Liver (tissue), 3 donors: ENCODE results near the gene SLC25A33.

Experiments used
- FOXA1 ChIP-seq: IDR thresholded peaks from 2 replicates; pipeline ENCODE4 v1.6.1; 2016; ENCODE audit warnings: antibody characterized with exemption
- SP1 ChIP-seq: IDR thresholded peaks from 2 replicates; pipeline ENCODE4 v1.6.1; 2018; ENCODE audit warnings: antibody characterized with exemption, mild to moderate bottlenecking
- TF ChIP-seq, protein P1 (sequence below): fragments of 150-350 bp; IDR thresholded peaks from 2 replicates; pipeline ENCODE4 v1.5.1; 2017; ENCODE audit warnings: improper control_type of control experiment, low read depth, low read length; ENCODE audit not compliant: missing input control
- TF ChIP-seq, protein P2 (sequence below): IDR thresholded peaks from 2 replicates; pipeline ENCODE4 v1.6.1; 2016; ENCODE audit warnings: antibody characterized with exemption, mild to moderate bottlenecking
- donor health status: healthy.
- donor health status: healthy.

DNA sequence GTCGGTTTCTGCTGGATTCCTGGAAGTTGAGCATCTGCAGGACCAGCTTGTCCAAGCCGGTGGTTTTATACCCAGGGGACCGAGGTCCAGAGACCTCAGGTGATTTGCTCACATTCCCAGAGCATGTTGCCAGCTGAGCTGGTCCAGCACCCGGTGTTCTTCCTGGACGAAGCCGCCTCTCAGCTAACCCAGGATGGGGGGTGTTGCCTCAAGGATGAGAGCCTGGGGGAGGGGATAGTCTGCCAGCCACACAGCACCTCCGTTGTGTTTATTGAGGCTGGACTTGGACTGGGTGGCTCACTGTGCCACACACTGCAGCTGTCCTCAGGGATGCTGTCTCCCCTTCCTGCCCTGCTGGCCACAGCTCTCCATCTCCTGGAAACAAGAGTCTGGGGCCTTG is 50.9 kb downstream of the SLC25A33 start:
- TF ChIP-seq, protein P1, sequence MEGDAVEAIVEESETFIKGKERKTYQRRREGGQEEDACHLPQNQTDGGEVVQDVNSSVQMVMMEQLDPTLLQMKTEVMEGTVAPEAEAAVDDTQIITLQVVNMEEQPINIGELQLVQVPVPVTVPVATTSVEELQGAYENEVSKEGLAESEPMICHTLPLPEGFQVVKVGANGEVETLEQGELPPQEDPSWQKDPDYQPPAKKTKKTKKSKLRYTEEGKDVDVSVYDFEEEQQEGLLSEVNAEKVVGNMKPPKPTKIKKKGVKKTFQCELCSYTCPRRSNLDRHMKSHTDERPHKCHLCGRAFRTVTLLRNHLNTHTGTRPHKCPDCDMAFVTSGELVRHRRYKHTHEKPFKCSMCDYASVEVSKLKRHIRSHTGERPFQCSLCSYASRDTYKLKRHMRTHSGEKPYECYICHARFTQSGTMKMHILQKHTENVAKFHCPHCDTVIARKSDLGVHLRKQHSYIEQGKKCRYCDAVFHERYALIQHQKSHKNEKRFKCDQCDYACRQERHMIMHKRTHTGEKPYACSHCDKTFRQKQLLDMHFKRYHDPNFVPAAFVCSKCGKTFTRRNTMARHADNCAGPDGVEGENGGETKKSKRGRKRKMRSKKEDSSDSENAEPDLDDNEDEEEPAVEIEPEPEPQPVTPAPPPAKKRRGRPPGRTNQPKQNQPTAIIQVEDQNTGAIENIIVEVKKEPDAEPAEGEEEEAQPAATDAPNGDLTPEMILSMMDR = no peak
- no peak for TF ChIP-seq FOXA1
- TF ChIP-seq, protein P2, sequence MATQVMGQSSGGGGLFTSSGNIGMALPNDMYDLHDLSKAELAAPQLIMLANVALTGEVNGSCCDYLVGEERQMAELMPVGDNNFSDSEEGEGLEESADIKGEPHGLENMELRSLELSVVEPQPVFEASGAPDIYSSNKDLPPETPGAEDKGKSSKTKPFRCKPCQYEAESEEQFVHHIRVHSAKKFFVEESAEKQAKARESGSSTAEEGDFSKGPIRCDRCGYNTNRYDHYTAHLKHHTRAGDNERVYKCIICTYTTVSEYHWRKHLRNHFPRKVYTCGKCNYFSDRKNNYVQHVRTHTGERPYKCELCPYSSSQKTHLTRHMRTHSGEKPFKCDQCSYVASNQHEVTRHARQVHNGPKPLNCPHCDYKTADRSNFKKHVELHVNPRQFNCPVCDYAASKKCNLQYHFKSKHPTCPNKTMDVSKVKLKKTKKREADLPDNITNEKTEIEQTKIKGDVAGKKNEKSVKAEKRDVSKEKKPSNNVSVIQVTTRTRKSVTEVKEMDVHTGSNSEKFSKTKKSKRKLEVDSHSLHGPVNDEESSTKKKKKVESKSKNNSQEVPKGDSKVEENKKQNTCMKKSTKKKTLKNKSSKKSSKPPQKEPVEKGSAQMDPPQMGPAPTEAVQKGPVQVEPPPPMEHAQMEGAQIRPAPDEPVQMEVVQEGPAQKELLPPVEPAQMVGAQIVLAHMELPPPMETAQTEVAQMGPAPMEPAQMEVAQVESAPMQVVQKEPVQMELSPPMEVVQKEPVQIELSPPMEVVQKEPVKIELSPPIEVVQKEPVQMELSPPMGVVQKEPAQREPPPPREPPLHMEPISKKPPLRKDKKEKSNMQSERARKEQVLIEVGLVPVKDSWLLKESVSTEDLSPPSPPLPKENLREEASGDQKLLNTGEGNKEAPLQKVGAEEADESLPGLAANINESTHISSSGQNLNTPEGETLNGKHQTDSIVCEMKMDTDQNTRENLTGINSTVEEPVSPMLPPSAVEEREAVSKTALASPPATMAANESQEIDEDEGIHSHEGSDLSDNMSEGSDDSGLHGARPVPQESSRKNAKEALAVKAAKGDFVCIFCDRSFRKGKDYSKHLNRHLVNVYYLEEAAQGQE = no peak
- no peak for TF ChIP-seq SP1
